Tibial artery (tissue), 4 donors: Measurements from ENCODE around the gene ZNF219.

Experiments
- DNase-seq, 2 donors: peaks; one replicate each; pipeline ENCODE4 v3.0.0-alpha.2; 2019
- H3K27ac ChIP-seq, 2 donors: fragments of 200-600 bp; sonication (generic) in 1 of 2; 1 replicate in 1 of 2; 2 replicates in 1 of 2; pipeline ENCODE4 v1.5.1; 2018 to 2019; ENCODE audit warnings: mild to moderate bottlenecking in 1 of 2
- H3K27me3 ChIP-seq, 2 donors: fragments of 200-600 bp; sonication (generic) in 1 of 2; one replicate each; pipeline versions ENCODE4 v1.5.1 to v1.6.0; 2016 to 2019
- H3K36me3 ChIP-seq, 3 donors: fragments of 200-600 bp; sonication (generic) in 2 of 3; one replicate each; pipeline ENCODE4 v1.5.1; 2016 to 2019; ENCODE audit warnings: mild to moderate bottlenecking in 2 of 3
- H3K4me1 ChIP-seq, 4 donors: fragments of 200-600 bp; sonication (generic) in 2 of 4; 1 replicate in 3 of 4; 2 replicates in 1 of 4; pipeline ENCODE4 v1.5.1; 2016 to 2019
- H3K4me3 ChIP-seq, 2 donors: fragments of 200-600 bp; sonication (generic) in 1 of 2; 1 replicate in 1 of 2; 2 replicates in 1 of 2; pipeline ENCODE4 v1.5.1; 2018 to 2019; ENCODE audit warnings: mild to moderate bottlenecking in 2 of 2
- H3K9me3 ChIP-seq, 3 donors: fragments of 200-600 bp; sonication (generic) in 1 of 3; one replicate each; pipeline ENCODE4 v1.5.1; 2016 to 2019
- intact Hi-C: fragments of 100-400 bp; cut with DNase I; formaldehyde crosslinking; loops from one replicate; pipeline ENCODE4 v1.15.0; 2023; ENCODE audit warnings: low total_unique reads
- TF ChIP-seq, protein P1 (sequence below), 2 experiments: fragments of 200-600 bp in 1 of 2; fragments of 450-650 bp in 1 of 2; IDR thresholded peaks; one replicate each; pipeline ENCODE4 v1.5.1; 2017 to 2019; ENCODE audit warnings: antibody characterized with exemption in 2 of 2, mild to moderate bottlenecking in 1 of 2, moderate library complexity in 1 of 2

ZNF219 gene

DNA sequence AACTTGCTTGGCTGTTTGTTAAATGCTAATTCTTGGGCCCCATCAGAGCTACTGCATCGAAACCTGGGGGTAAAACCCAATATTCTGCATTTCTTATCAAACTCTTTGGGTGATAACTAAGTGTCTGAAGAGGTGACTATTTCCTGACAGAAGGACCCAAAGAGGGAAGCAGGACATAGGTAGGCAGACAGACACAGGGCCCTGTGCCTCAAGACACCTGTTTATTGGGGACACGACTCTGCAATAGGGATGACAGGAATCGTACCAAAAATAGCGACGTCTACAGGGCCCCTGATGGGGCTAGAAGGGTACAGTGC is 8.6 kb downstream of the ZNF219 start:
- Histone ChIP-seq H3K4me1 (peaks cover 0 to 11% (median 3%) of the 10 kb centered on the region in 4 donors), H3K4me3 (no peak overlapping the region), H3K9me3 (no peaks in the 10 kb centered on the region), H3K27me3 (no peaks in the 10 kb centered on the region), H3K36me3 (peaks cover 11 to 77% (median 37%) of the 10 kb centered on the region in 3 donors), H3K27ac (peak overlapping the region in 1 of 2 donors; percentile 15)
- no peak for DNase-seq
- intact Hi-C loops: loop anchor here (2.0 to 5.0 kb wide), 2 partner anchors 21 to 292 kb away; partner anchors contain the start of gene SUPT16H
- TF ChIP-seq, protein P1, sequence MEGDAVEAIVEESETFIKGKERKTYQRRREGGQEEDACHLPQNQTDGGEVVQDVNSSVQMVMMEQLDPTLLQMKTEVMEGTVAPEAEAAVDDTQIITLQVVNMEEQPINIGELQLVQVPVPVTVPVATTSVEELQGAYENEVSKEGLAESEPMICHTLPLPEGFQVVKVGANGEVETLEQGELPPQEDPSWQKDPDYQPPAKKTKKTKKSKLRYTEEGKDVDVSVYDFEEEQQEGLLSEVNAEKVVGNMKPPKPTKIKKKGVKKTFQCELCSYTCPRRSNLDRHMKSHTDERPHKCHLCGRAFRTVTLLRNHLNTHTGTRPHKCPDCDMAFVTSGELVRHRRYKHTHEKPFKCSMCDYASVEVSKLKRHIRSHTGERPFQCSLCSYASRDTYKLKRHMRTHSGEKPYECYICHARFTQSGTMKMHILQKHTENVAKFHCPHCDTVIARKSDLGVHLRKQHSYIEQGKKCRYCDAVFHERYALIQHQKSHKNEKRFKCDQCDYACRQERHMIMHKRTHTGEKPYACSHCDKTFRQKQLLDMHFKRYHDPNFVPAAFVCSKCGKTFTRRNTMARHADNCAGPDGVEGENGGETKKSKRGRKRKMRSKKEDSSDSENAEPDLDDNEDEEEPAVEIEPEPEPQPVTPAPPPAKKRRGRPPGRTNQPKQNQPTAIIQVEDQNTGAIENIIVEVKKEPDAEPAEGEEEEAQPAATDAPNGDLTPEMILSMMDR (IDR thresholded peaks at IDR 0.05): no peak

DNA sequence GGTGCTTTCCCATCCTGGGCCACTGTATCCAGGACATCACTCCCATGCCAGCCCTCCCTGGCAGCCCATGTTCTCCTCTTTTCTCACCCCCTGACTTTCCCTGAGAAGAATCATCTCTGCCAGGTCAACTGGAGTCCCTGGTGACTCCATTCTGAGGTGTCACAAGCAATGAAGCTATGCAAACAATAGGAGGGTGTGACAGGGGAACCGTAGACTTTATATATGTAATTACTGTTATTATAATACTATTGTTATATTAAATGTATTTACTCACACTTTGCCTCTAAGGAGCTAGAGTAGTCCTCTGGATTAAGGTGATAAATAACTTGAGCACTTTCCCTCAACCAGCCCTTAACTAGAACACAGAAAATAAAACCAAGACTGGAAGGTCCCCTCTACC is 9.2 kb downstream of the ZNF219 start:
- no peak for DNase-seq
- no peaks in the 10 kb centered on the region for H3K27me3 ChIP-seq
- H3K4me3 ChIP-seq: no peak overlapping the region
- TF ChIP-seq, protein P1 (IDR thresholded peaks at IDR 0.05): no peak
- intact Hi-C loops: no loop called here
- H3K9me3 ChIP-seq: no peaks in the 10 kb centered on the region
- H3K27ac ChIP-seq: no peak overlapping the region
- peaks cover 0 to 11% (median 3%) of the 10 kb centered on the region in 4 donors for H3K4me1 ChIP-seq
- H3K36me3 ChIP-seq: peaks cover 17 to 83% (median 43%) of the 10 kb centered on the region in 3 donors

DNA sequence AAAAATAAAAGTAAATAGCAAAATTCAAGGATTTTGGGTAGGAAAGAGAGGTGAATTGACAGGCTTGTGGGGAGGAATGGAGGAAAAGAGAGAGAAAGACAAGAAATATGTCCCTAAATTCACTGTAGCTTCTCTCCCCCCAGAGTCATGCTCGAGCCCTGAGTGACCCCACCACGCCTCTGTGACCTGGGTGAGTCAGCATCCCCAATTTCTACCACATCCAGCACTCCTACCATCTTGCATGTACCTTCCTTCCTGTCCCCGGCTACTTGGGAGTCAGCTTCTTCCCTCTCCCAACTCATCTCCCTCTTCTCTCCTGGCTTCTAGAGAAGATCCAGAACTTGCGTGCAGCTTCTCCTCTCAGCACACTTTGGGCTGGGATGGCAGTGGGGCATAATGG is 9.8 kb downstream of the ZNF219 start:
- Histone ChIP-seq H3K4me3 (no peak overlapping the region), H3K36me3 (peaks cover 20 to 88% (median 47%) of the 10 kb centered on the region in 3 donors), H3K27ac (no peak overlapping the region), H3K27me3 (no peaks in the 10 kb centered on the region), H3K9me3 (no peaks in the 10 kb centered on the region), H3K4me1 (peaks cover 0 to 11% (median 3%) of the 10 kb centered on the region in 4 donors)
- TF ChIP-seq, protein P1 (IDR thresholded peaks at IDR 0.05): no peak
- DNase-seq: no peak
- intact Hi-C loops: no loop called here

DNA sequence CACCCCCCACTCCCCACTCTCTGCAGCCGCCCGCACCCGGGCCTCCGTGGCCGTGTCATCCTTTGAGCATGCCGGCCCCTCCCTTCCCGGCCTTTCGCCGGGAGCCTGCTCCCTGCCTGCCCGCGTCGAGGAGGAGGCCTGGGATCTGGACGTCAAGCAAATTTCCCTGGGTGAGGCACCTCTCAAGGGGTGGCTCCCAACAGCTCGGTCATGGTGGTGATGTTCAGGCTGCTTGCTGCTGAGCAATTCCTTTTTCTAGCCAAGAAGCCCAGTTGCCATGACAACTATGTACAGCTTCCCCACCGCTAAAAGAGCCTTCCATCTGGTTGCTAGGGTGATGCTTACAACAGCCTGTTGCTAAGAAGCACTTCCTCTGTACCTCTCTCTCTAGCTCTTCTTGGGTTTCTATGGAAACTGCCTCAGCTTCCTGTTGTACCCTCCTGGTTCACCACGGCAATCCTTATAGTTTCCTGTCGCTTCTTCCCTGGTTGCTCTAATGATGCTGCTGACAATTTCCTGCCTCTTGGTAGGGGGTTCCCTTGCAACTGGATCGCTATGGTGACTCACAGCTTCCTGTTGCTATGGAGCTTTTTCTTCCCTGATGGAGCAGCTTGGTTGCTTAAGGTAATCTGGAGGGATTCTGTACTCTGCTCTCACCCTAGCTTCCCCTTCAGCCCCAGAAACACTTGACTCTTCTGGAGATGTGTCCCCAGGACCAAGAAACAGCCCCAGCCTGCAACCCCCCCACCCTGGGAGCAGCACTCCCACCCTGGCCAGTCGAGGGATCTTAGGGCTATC is 11.0 kb downstream of the ZNF219 start:
- no peak overlapping the region for H3K4me3 ChIP-seq

DNA sequence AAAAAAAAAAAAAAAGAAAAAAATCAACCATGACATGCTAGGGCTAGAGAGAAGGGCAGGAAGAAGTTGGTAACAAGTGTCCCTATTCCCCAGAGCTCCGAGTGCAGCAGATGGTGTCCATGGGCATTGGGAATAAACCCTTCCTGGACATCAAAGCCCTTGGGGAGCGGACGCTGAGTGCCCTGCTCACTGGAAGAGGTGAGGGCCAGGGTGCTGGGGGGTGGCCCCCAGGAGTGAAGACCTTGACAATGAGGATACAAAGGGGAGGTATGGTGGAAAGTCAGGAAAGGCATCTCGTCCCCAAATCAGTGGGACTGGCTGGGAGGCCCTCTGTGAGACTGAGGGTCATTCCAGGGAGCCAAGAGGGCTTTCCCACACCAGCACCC is 11.6 kb downstream of the ZNF219 start:
- peaks cover 31 to 94% (median 58%) of the 10 kb centered on the region in 3 donors for H3K36me3 ChIP-seq
- intact Hi-C loops: no loop called here

More for the DNA sequence above, 11.0 kb downstream of the ZNF219 start:
- Histone ChIP-seq H3K36me3 (peaks cover 25 to 93% (median 57%) of the 10 kb centered on the region in 3 donors), H3K9me3 (no peaks in the 10 kb centered on the region), H3K27me3 (no peaks in the 10 kb centered on the region), H3K4me1 (peaks cover 0 to 11% (median 2%) of the 10 kb centered on the region in 4 donors), H3K27ac (peak overlapping the region in 1 of 2 donors; percentile 31)
- TF ChIP-seq, protein P1 (IDR thresholded peaks at IDR 0.05): no peak
- intact Hi-C loops: no loop called here
- no peak for DNase-seq

More for the DNA sequence above, 11.6 kb downstream of the ZNF219 start:
- H3K27me3 ChIP-seq: no peaks in the 10 kb centered on the region
- H3K27ac ChIP-seq: peak overlapping the region in 1 of 2 donors; percentile 31
- DNase-seq: no peak
- TF ChIP-seq, protein P1 (IDR thresholded peaks at IDR 0.05): no peak
- no peak overlapping the region for H3K4me3 ChIP-seq
- H3K4me1 ChIP-seq: peaks cover 0 to 8% (median 0%) of the 10 kb centered on the region in 4 donors
- H3K9me3 ChIP-seq: no peaks in the 10 kb centered on the region
